ENCODE results near the gene LRRFIP2.

The LRRFIP2 gene

DNA sequence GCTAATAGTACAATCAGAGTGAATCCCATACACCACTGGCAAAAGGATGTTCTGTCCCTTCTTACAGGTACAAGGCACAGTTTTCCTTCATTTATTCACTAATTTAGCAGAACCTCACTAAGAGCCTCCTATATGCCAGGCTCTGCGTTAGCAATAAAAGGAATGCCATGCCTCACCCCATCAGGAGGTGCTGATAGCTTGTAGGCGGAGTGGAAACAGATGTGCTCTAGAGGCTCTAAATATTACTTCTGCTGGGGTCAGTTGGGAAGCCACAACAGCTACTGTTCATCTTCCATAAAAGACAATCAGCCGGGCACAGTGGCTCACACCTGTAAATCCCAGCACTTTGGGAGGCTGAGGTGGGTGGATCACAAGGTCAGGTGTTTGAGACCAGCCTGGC lies 156.7 kb downstream of the LRRFIP2 start:
- in situ Hi-C loops (cut with HindIII; ENCODE audit: low pct_ligation_motif_present, low pct_unique_long_range_greater_than_20kb, low sequenced_read_pairs): no loop called here
- no peak for DNase-seq

DNA sequence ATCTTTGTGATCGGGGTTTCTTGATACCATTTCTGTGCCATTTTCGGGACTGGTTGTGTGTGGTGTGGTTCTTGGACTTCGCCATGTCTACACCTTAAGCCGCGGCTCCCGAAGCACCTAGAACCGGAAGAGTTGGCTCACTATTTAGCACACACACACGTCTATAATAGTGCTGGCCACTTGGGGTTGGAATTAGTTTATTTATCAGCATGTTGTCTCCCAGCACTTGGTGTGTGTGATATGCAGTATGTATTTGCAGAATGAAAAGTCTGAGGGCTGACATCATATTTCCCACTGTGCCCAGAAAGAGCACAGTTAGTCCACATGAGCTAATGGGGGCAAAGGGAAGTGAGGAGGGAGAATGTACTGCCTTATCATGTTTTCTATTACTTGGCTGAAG lies 157.5 kb downstream of the LRRFIP2 start:
- no peak for DNase-seq
- in situ Hi-C loops (cut with HindIII; ENCODE audit: low pct_ligation_motif_present, low pct_unique_long_range_greater_than_20kb, low sequenced_read_pairs): no loop called here

DNA sequence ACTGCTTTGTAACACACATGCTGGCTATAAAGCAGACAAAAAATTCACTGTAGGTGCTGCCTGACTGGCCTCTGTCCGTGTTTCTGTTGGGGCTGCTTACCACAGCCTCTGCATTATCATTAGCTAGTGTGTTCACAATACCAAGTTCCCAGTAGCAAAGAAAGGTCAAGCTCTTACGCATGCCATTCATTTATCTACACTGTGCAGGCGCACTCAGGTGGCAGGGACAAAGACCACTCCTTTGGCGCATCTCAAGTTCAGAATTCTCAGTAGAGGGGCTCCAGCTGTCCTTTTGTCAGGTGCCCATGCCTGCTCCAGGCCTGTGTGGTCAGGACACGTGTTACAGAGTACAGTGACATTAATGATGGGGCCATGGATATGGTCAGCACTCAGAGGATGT lies 158.7 kb downstream of the LRRFIP2 start:
- DNase-seq: no peak
- in situ Hi-C loops (cut with HindIII; ENCODE audit: low pct_ligation_motif_present, low pct_unique_long_range_greater_than_20kb, low sequenced_read_pairs): no loop called here

DNA sequence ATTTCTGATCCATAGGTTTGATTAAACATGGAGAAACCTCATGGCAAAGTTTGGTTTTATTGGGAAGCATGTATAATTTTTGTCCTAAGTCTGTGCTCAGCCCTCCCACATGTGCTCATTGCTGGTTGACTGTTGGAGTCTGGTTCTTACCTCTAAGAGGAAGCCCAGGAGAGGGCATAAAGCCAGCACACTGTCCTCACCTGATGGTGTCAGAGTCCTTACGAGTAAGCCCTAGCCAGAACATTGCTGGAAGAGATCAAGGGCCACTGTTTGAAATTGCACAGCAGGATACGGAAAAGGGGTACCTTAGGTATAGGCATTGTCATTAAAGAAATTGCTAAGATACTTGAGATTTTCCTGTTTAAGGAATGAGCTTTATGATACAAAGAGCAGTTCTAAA lies 159.8 kb downstream of the LRRFIP2 start:
- in situ Hi-C loops (cut with HindIII; ENCODE audit: low pct_ligation_motif_present, low pct_unique_long_range_greater_than_20kb, low sequenced_read_pairs): no loop called here
- no peak for DNase-seq

Measured in ACHN (cell line).